Vagina (tissue), 2 donors: Measurements from ENCODE around the gene FAM241A. TPM values are rescaled to one million over a fixed set of nuclear protein-coding genes. Genes with fewer than 3 reads are reported as not detected.

ENCODE experiments used
- DNase-seq, 2 donors: peaks; one replicate each; pipeline ENCODE4 v3.0.0-alpha.2; 2017; ENCODE audit errors: extremely low spot score in 2 of 2
- H3K27ac ChIP-seq: fragments of 200-600 bp; sonication (generic); one replicate; pipeline ENCODE4 v1.5.1; 2019
- H3K27me3 ChIP-seq: fragments of 200-600 bp; sonication (generic); one replicate; pipeline ENCODE4 v1.5.1; 2019
- H3K36me3 ChIP-seq, 2 donors: fragments of 200-600 bp; sonication (generic); one replicate each; pipeline ENCODE4 v1.5.1; 2017 to 2019
- H3K4me1 ChIP-seq: fragments of 200-600 bp; sonication (generic); one replicate; pipeline ENCODE4 v1.5.1; 2019
- H3K4me3 ChIP-seq, 2 donors: fragments of 200-600 bp; sonication (generic); 1 replicate in 1 of 2; 2 replicates in 1 of 2; pipeline ENCODE4 v1.5.1; 2016 to 2019
- H3K9me3 ChIP-seq: fragments of 200-600 bp; sonication (generic); one replicate; pipeline ENCODE4 v1.5.1; 2019
- CTCF ChIP-seq, 3 experiments: fragments of 450-650 bp in 2 of 3; fragments of 200-600 bp in 1 of 3; sonication (generic) in 1 of 3; IDR thresholded peaks; one replicate each; pipeline ENCODE4 v1.5.1; 2017 to 2019; ENCODE audit warnings: antibody characterized with exemption in 3 of 3, mild to moderate bottlenecking in 2 of 3, moderate library complexity in 2 of 3
- POLR2A ChIP-seq, 2 donors: fragments of 450-650 bp; IDR thresholded peaks; one replicate each; pipeline ENCODE4 v1.6.1; 2017; ENCODE audit warnings: antibody characterized with exemption in 2 of 2, mild to moderate bottlenecking in 2 of 2, moderate library complexity in 2 of 2
- POLR2AphosphoS5 ChIP-seq, 2 donors: sonication (generic); formaldehyde crosslinking; IDR thresholded peaks; one replicate each; pipeline ENCODE4 v1.9.0; 2017; ENCODE audit warnings: antibody characterized with exemption in 2 of 2, mild to moderate bottlenecking in 2 of 2, low read depth in 1 of 2; ENCODE audit not compliant: insufficient read depth in 1 of 2
- intact Hi-C: fragments of 100-400 bp; cut with DNase I; formaldehyde crosslinking; loops from one replicate; pipeline ENCODE4 v1.15.1; 2023
- total RNA-seq: library from RNA; depleted of rRNA; stranded (reverse); fragments of >200 nt; gene quantifications from one replicate; pipeline ENCODE4 v1.2.3, GENCODE V29; 2016

FAM241A gene
- total RNA-seq = 3.4 TPM

GRCh38 chr4:112145326-112145789 is at the start of gene FAM241A:
Gene FAM241A (plus strand): TSS chr4:112145454. CDS start chr4:112145581, 127 bp downstream.
- peaks cover 8% of the 10 kb centered on the region for H3K4me1 ChIP-seq
- intact Hi-C loops = no loop called here
- H3K4me3 ChIP-seq = peak within 1 kb of the TSS; percentile 89 to 94
- H3K27me3 ChIP-seq = no peaks in the 10 kb centered on the region
- peak in 1 of 2 donors; percentile 91 for DNase-seq
- H3K9me3 ChIP-seq = no peaks in the 10 kb centered on the region
- peak in 1 of 2 donors; percentile 87 for TF ChIP-seq POLR2A (IDR thresholded peaks at IDR 0.05)
- TF ChIP-seq POLR2AphosphoS5 (IDR thresholded peaks at IDR 0.05; ENCODE audit: insufficient read depth in 1 of 2, low read depth in 1 of 2) = peak in 1 of 2 donors; percentile 32
- no peak for TF ChIP-seq CTCF (IDR thresholded peaks at IDR 0.05)
- H3K36me3 ChIP-seq = no peaks in the 10 kb centered on the region
- peak within 1 kb of the TSS; percentile 81 for H3K27ac ChIP-seq

- Histone ChIP-seq H3K9me3 (no peaks in the 10 kb centered on the region), H3K27me3 (no peaks in the 10 kb centered on the region), H3K27ac (no peak overlapping the region), H3K4me1 (no peaks in the 10 kb centered on the region), H3K36me3 (no peaks in the 10 kb centered on the region), H3K4me3 (no peak overlapping the region)
- DNase-seq = no peak
- TF ChIP-seq POLR2A (IDR thresholded peaks at IDR 0.05) (no peak), POLR2AphosphoS5 (IDR thresholded peaks at IDR 0.05; ENCODE audit: insufficient read depth in 1 of 2, low read depth in 1 of 2) (no peak), CTCF (IDR thresholded peaks at IDR 0.05) (no peak)
- intact Hi-C loops = no loop called here
Observed at GRCh38 chr4:112098841-112099530, 46.3 kb upstream of the FAM241A start.

GRCh38 chr4:112099701-112100297 is 45.5 kb upstream of the FAM241A start:
- intact Hi-C loops = loop anchor here (1.0 kb wide), 1 partner anchor 133 kb away; no protein-coding TSS in a partner anchor
- DNase-seq = no peak
- no peaks in the 10 kb centered on the region for H3K36me3 ChIP-seq
- H3K9me3 ChIP-seq = no peaks in the 10 kb centered on the region
- no peak overlapping the region for H3K27ac ChIP-seq
- H3K4me1 ChIP-seq = no peaks in the 10 kb centered on the region
- H3K4me3 ChIP-seq = no peak overlapping the region
- no peak for TF ChIP-seq POLR2AphosphoS5 (IDR thresholded peaks at IDR 0.05; ENCODE audit: insufficient read depth in 1 of 2, low read depth in 1 of 2)
- TF ChIP-seq CTCF (IDR thresholded peaks at IDR 0.05) = peak in 2 of 3 experiments; percentile 51 to 54
- TF ChIP-seq POLR2A (IDR thresholded peaks at IDR 0.05) = no peak
- H3K27me3 ChIP-seq = no peaks in the 10 kb centered on the region

GRCh38 chr4:112102875-112103370 is 42.3 kb upstream of the FAM241A start:
- H3K27ac ChIP-seq = no peak overlapping the region
- no peak overlapping the region for H3K4me3 ChIP-seq
- intact Hi-C loops = no loop called here
- TF ChIP-seq POLR2A (IDR thresholded peaks at IDR 0.05) = no peak
- TF ChIP-seq POLR2AphosphoS5 (IDR thresholded peaks at IDR 0.05; ENCODE audit: insufficient read depth in 1 of 2, low read depth in 1 of 2) = peak in 1 of 2 donors; percentile 13
- no peak for TF ChIP-seq CTCF (IDR thresholded peaks at IDR 0.05)
- DNase-seq = no peak
- no peaks in the 10 kb centered on the region for H3K4me1 ChIP-seq
- H3K9me3 ChIP-seq = no peaks in the 10 kb centered on the region
- no peaks in the 10 kb centered on the region for H3K27me3 ChIP-seq
- H3K36me3 ChIP-seq = no peaks in the 10 kb centered on the region
